Endothelial cell of umbilical vein (primary cell): ENCODE results near the gene CCNC. TPM values are rescaled to one million over a fixed set of nuclear protein-coding genes. Genes with fewer than 3 reads are reported as not detected.

Experiments
- BruUV-seq: library from RNA; stranded (reverse); fragments of 400-500 nt; replicated peaks from 2 replicates; lab custom pipeline; 2021; lab: Mats Ljungman, UMichigan
- CTCF ChIA-PET: fragments of 300-600, 350-600 bp; sonication (Branson Sonifier 250); formaldehyde crosslinking; loops from one replicate; lab custom pipeline; 2021; ENCODE audit warnings: antibody characterized with exemption, inconsistent platforms; lab: Charles Lee
- POLR2A ChIA-PET: fragments of 300-600, 350-600 bp; sonication (Branson Sonifier 250); formaldehyde crosslinking; loops from one replicate; lab custom pipeline; 2021; ENCODE audit warnings: antibody characterized with exemption, inconsistent platforms; lab: Charles Lee
- DNase-seq: peaks from one replicate; pipeline ENCODE4 v3.0.0-alpha.2; 2011; ENCODE audit warnings: low read depth, low spot score
- FAIRE-seq: peaks from 2 replicates; lab custom pipeline; 2011; peaks lifted over from hg19 to GRCh38; lab: Jason Lieb, UNC
- H2AFZ ChIP-seq: 2 replicates; pipeline ENCODE4 v1.6.0; 2012; ENCODE audit warnings: low read depth, low read length, control low read depth, inconsistent platforms
- H3K27ac ChIP-seq: 2 replicates; pipeline ENCODE4 v1.5.1; 2011; ENCODE audit warnings: low read depth, mild to moderate bottlenecking, control low read depth, low read length, moderate library complexity; ENCODE audit not compliant: insufficient read depth
- H3K27me3 ChIP-seq, 2 experiments: 2 replicates each; pipeline versions ENCODE4 v1.6.0 to v1.6.1; 2011; ENCODE audit warnings: low read length in 2 of 2, mixed read lengths in 1 of 2; ENCODE audit not compliant: control insufficient read depth in 2 of 2, insufficient read depth in 2 of 2
- H3K36me3 ChIP-seq, 2 experiments: 2 replicates in 1 of 2; 3 replicates in 1 of 2; pipeline ENCODE4 v1.5.1; 2011; ENCODE audit warnings: low read length in 2 of 2, mild to moderate bottlenecking in 1 of 2, moderate library complexity in 1 of 2; ENCODE audit not compliant: control insufficient read depth in 2 of 2, insufficient read depth in 2 of 2; ENCODE audit errors: extremely low read depth in 1 of 2
- H3K4me1 ChIP-seq: 3 replicates; pipeline ENCODE4 v1.5.1; 2011; ENCODE audit warnings: mild to moderate bottlenecking, low read length; ENCODE audit not compliant: control insufficient read depth, insufficient read depth; ENCODE audit errors: extremely low read depth
- H3K4me2 ChIP-seq: 2 replicates; pipeline ENCODE4 v1.6.1; 2011; ENCODE audit warnings: low read length, control low read depth, mixed read lengths; ENCODE audit not compliant: insufficient read depth
- H3K4me3 ChIP-seq, 3 experiments: fragments of 200-600 bp in 1 of 3; sonication (generic), shearing (Covaris generic) in 1 of 3; replicated peaks in 1 of 3; 2 replicates each; pipeline ENCODE4 v1.5.1; 2011 to 2016; ENCODE audit warnings: control low read depth in 3 of 3, low read length in 3 of 3, mild to moderate bottlenecking in 2 of 3, inconsistent platforms in 1 of 3, low read depth in 1 of 3, moderate library complexity in 1 of 3; ENCODE audit not compliant: insufficient read depth in 1 of 3
- H3K79me2 ChIP-seq: 2 replicates; pipeline ENCODE4 v1.6.0; 2012; ENCODE audit warnings: low read length, inconsistent platforms; ENCODE audit not compliant: control insufficient read depth, insufficient read depth
- H3K9ac ChIP-seq: replicated peaks from 2 replicates; pipeline ENCODE3; 2011; ENCODE audit warnings: low read length, control low read depth; ENCODE audit not compliant: insufficient read depth; ENCODE audit errors: extremely low read depth
- H3K9me1 ChIP-seq: replicated peaks from 3 replicates; pipeline ENCODE4 v1.6.0; 2011; ENCODE audit warnings: mild to moderate bottlenecking, low read length; ENCODE audit not compliant: control insufficient read depth, insufficient read depth; ENCODE audit errors: extremely low read depth
- H3K9me3 ChIP-seq: replicated peaks from 2 replicates; pipeline ENCODE4 v1.5.1; 2012; ENCODE audit warnings: low read length, inconsistent platforms; ENCODE audit not compliant: control insufficient read depth, insufficient read depth
- H4K20me1 ChIP-seq: replicated peaks from 2 replicates; pipeline ENCODE3; 2011; ENCODE audit warnings: mild to moderate bottlenecking, low read length; ENCODE audit not compliant: control insufficient read depth, insufficient read depth; ENCODE audit errors: extremely low read depth
- CTCF ChIP-seq, 2 donors: IDR thresholded peaks; 1 replicate in 1 of 2; 2 replicates in 1 of 2; pipeline ENCODE4 v1.5.1; 2011; ENCODE audit warnings: low read length in 2 of 2, mild to moderate bottlenecking in 2 of 2, moderate library complexity in 2 of 2, control low read depth in 1 of 2, inconsistent platforms in 1 of 2, low read depth in 1 of 2; ENCODE audit not compliant: insufficient read depth in 1 of 2; ENCODE audit errors: extremely low read depth in 1 of 2
- EZH2 ChIP-seq: IDR thresholded peaks from 2 replicates; pipeline ENCODE4 v1.6.1; 2012; ENCODE audit warnings: borderline replicate concordance, low read depth, mild to moderate bottlenecking, moderate library complexity, low read length, inconsistent platforms; ENCODE audit not compliant: severe bottlenecking
- FOS ChIP-seq: IDR thresholded peaks from 2 replicates; pipeline ENCODE4 v1.6.1; 2011; ENCODE audit warnings: mild to moderate bottlenecking, low read length, moderate library complexity, borderline replicate concordance; ENCODE audit not compliant: insufficient read depth
- GATA2 ChIP-seq: IDR thresholded peaks from 2 replicates; pipeline ENCODE4 v1.7.0; 2011; ENCODE audit warnings: low read depth, mild to moderate bottlenecking, moderate library complexity, mixed read lengths, low read length; ENCODE audit not compliant: insufficient read length, insufficient read depth
- JUN ChIP-seq: IDR thresholded peaks from 2 replicates; pipeline ENCODE4 v1.6.1; 2011; ENCODE audit warnings: borderline replicate concordance, low read depth; ENCODE audit not compliant: insufficient read length, insufficient read depth
- MAX ChIP-seq: IDR thresholded peaks from 2 replicates; pipeline ENCODE4 v1.6.1; 2011; ENCODE audit not compliant: insufficient read depth, insufficient read length
- MYC ChIP-seq: IDR thresholded peaks from one replicate; pipeline ENCODE4 v1.6.1; 2011; ENCODE audit warnings: mild to moderate bottlenecking, low read depth, low read length
- POLR2A ChIP-seq: IDR thresholded peaks from 2 replicates; pipeline ENCODE4 v1.6.1; 2012; ENCODE audit warnings: low read depth, mild to moderate bottlenecking, control low read depth, low read length
- POLR2AphosphoS5 ChIP-seq: IDR thresholded peaks from 2 replicates; pipeline ENCODE4 v1.6.1; 2012; ENCODE audit warnings: low read depth, mild to moderate bottlenecking, control low read depth, low read length, moderate library complexity; ENCODE audit not compliant: insufficient read depth
- dilution Hi-C: fragments of 300-500 bp; cut with MboI; formaldehyde crosslinking; loops from one replicate; pipeline ENCODE4 v1.15.0; 2019; ENCODE audit warnings: low sequenced_read_pairs; ENCODE audit not compliant: extremely low pct_ligation_motif_present
- intact Hi-C: fragments of 100-400 bp; cut with micrococcal nuclease; formaldehyde crosslinking; loops from one replicate; pipeline ENCODE4 v1.10.0; 2022
- polyA plus RNA-seq, 4 experiments: library from polyadenylated mRNA; depleted of rRNA in 3 of 4; stranded (reverse) in 3 of 4; unstranded in 1 of 4; fragments of >200 nt; gene quantifications; 2 replicates each; pipeline versions ENCODE4 v1.2.1 to v1.2.3, GENCODE V29; 2011 to 2012; ENCODE audit warnings: missing spikeins in 1 of 4
- total RNA-seq: library from RNA; stranded (reverse); gene quantifications from 2 replicates; pipeline ENCODE4 v1.2.3, GENCODE V29; 2021

The CCNC gene
- total and polyA plus RNA-seq, 2 donors (not counting 3 experiments of a cell fraction or from before 2014, with no cell fraction given): 18.2 to 53.5 TPM

- no peak for DNase-seq
- no peak for FAIRE-seq
- Histone ChIP-seq H3K27me3 (peaks cover 2 to 3% of the 10 kb centered on the region in 2 experiments), H3K9me1 (no peaks in the 10 kb centered on the region), H4K20me1 (no peaks in the 10 kb centered on the region), H3K27ac (no peak overlapping the region), H2AFZ (no peak overlapping the region), H3K36me3 (no peaks in the 10 kb centered on the region), H3K9ac (no peak overlapping the region), H3K4me1 (no peaks in the 10 kb centered on the region), H3K4me3 (no peak overlapping the region), H3K79me2 (no peaks in the 10 kb centered on the region), H3K9me3 (no peaks in the 10 kb centered on the region), H3K4me2 (no peak overlapping the region)
- BruUV-seq: no TSS peak
- intact Hi-C loops (no loop called here), dilution Hi-C loops (no loop called here)
- ChIA-PET CTCF (interaction anchor here (1.5 kb wide), 1 partner anchor 15 kb away, joined by 4 read pairs; no protein-coding TSS in a partner anchor), POLR2A (no interaction called here)
- no peak for TF ChIP-seq EZH2
- no peak for TF ChIP-seq GATA2
- TF ChIP-seq CTCF (IDR thresholded peaks at IDR 0.05; ENCODE audit: extremely low read depth in 1 of 2, insufficient read depth in 1 of 2, low read depth in 1 of 2, low read length in 2 of 2): no peak
- TF ChIP-seq MAX: no peak
- no peak for TF ChIP-seq POLR2AphosphoS5
- no peak for TF ChIP-seq MYC
- no peak for TF ChIP-seq JUN
- no peak for TF ChIP-seq FOS
- TF ChIP-seq POLR2A: no peak
Observed at GRCh38 chr6:99573980-99574617, 5.6 kb upstream of the CCNC start.
